Smooth muscle cell (in vitro differentiated cells): ENCODE data around the gene NEK11. TPM values are rescaled to one million over a fixed set of nuclear protein-coding genes. Genes with fewer than 3 reads are reported as not detected.

Experiments
- DNase-seq: peaks from one replicate; lab custom pipeline; 2025; ENCODE audit not compliant: unreplicated experiment; lab: John Stamatoyannopoulos, UW
- H2AFZ ChIP-seq: fragments of 200-600 bp; sonication (generic); 2 replicates; pipeline ENCODE4 v1.6.0; 2016; ENCODE audit warnings: antibody characterized with exemption, low read depth, mild to moderate bottlenecking
- H3F3A ChIP-seq: fragments of 200-600 bp; sonication (generic); 2 replicates; pipeline ENCODE4 v1.6.0; 2017; ENCODE audit warnings: antibody characterized with exemption, low read depth
- H3K27ac ChIP-seq: fragments of 200-600 bp; sonication (generic); 2 replicates; pipeline ENCODE4 v1.5.1; 2016; ENCODE audit warnings: low read depth, mild to moderate bottlenecking
- H3K27me3 ChIP-seq: fragments of 200-600 bp; sonication (generic); 2 replicates; pipeline ENCODE4 v1.6.1; 2016; ENCODE audit warnings: low read depth, mild to moderate bottlenecking
- H3K36me3 ChIP-seq: fragments of 200-600 bp; sonication (generic); 2 replicates; pipeline ENCODE4 v1.5.1; 2016; ENCODE audit warnings: low read depth
- H3K4me1 ChIP-seq: fragments of 200-600 bp; sonication (generic); 2 replicates; pipeline ENCODE4 v1.5.1; 2016; ENCODE audit warnings: low read depth
- H3K4me2 ChIP-seq: fragments of 200-600 bp; sonication (generic); 2 replicates; pipeline ENCODE4 v1.6.0; 2016; ENCODE audit warnings: mild to moderate bottlenecking
- H3K4me3 ChIP-seq: fragments of 200-600 bp; sonication (generic); 2 replicates; pipeline ENCODE4 v1.5.1; 2016; ENCODE audit warnings: mild to moderate bottlenecking
- H3K79me2 ChIP-seq: fragments of 200-600 bp; sonication (generic); 2 replicates; pipeline ENCODE4 v1.6.0; 2016; ENCODE audit warnings: low read depth, mild to moderate bottlenecking
- H3K9ac ChIP-seq: fragments of 200-600 bp; sonication (generic); 2 replicates; pipeline ENCODE4 v1.6.0; 2016; ENCODE audit warnings: low read depth
- H3K9me3 ChIP-seq: fragments of 200-600 bp; sonication (generic); replicated peaks from 2 replicates; pipeline ENCODE4 v1.5.1; 2016; ENCODE audit warnings: low read depth
- H4K20me1 ChIP-seq: fragments of 200-600 bp; sonication (generic); 2 replicates; pipeline ENCODE4 v1.6.0; 2016; ENCODE audit warnings: low read depth
- CTCF ChIP-seq: fragments of 200-600 bp; sonication (generic); IDR thresholded peaks from 2 replicates; pipeline ENCODE4 v1.5.1; 2017; ENCODE audit warnings: borderline replicate concordance, mild to moderate bottlenecking, antibody characterized with exemption; ENCODE audit not compliant: insufficient read depth, poor library complexity, severe bottlenecking
- WGBS: methylation state at CpG from one replicate; pipeline ENCODE4 v1.1.7; 2016; ENCODE audit warnings: low lambda C conversion rate; 5-methylcytosine and 5-hydroxymethylcytosine counted together
- polyA plus RNA-seq: library from polyadenylated mRNA; unstranded; fragments of >200 nt; fragmentation: Nextera tagmentation; extraction: Ambion mirVana; gene quantifications from 2 replicates; pipeline ENCODE4 v1.2.1, GENCODE V29; 2016
- total RNA-seq: library from RNA; depleted of rRNA; stranded (reverse); fragments of >200 nt; gene quantifications from 2 replicates; pipeline ENCODE4 v1.2.3, GENCODE V29; 2014

NEK11 gene
- total and polyA plus RNA-seq, 2 experiments from 2014 or later, result 3.0 to 3.3 TPM

GRCh38 chr3:131025539-131025938 is 1.1 kb upstream of the NEK11 start:
- Histone ChIP-seq H3K36me3 (no peaks in the 10 kb centered on the region), H3K4me2 (peak overlapping the region; percentile 84), H3K27ac (no peak overlapping the region), H3K27me3 (no peaks in the 10 kb centered on the region), H3K4me1 (no peaks in the 10 kb centered on the region), H3K79me2 (no peaks in the 10 kb centered on the region), H2AFZ (no peak overlapping the region), H3F3A (no peaks in the 10 kb centered on the region), H3K4me3 (peak overlapping the region; percentile 63), H3K9me3 (no peaks in the 10 kb centered on the region), H4K20me1 (no peaks in the 10 kb centered on the region), H3K9ac (no peak overlapping the region)
- DNase-seq, result no peak
- no peak for TF ChIP-seq CTCF
- 100% methylated on average over 1 of the region's 1 CpG for WGBS

- H4K20me1 ChIP-seq, result no peaks in the 10 kb centered on the region
- H2AFZ ChIP-seq, result no peak overlapping the region
- no peak overlapping the region for H3K9ac ChIP-seq
- no peaks in the 10 kb centered on the region for H3K36me3 ChIP-seq
- no peak for DNase-seq
- no peak overlapping the region for H3K27ac ChIP-seq
- no peaks in the 10 kb centered on the region for H3F3A ChIP-seq
- no peaks in the 10 kb centered on the region for H3K27me3 ChIP-seq
- H3K4me2 ChIP-seq, result no peak overlapping the region
- H3K79me2 ChIP-seq, result no peaks in the 10 kb centered on the region
- no peak overlapping the region for H3K4me3 ChIP-seq
- no peak for TF ChIP-seq CTCF
- H3K4me1 ChIP-seq, result no peaks in the 10 kb centered on the region
- 91% methylated on average over 3 of the region's 3 CpGs for WGBS
- H3K9me3 ChIP-seq, result no peaks in the 10 kb centered on the region
These were observed 2.2 kb downstream of the NEK11 start for GRCh38 chr3:131028844-131029243.

GRCh38 chr3:131031660-131032059 is 5.0 kb downstream of the NEK11 start:
- Histone ChIP-seq H3K27me3 (no peaks in the 10 kb centered on the region), H3K36me3 (no peaks in the 10 kb centered on the region), H3F3A (no peaks in the 10 kb centered on the region), H4K20me1 (no peaks in the 10 kb centered on the region), H3K79me2 (no peaks in the 10 kb centered on the region), H3K9ac (no peak overlapping the region), H2AFZ (no peak overlapping the region), H3K9me3 (no peaks in the 10 kb centered on the region), H3K4me3 (no peak overlapping the region), H3K4me1 (no peaks in the 10 kb centered on the region), H3K4me2 (no peak overlapping the region), H3K27ac (no peak overlapping the region)
- TF ChIP-seq CTCF, result no peak
- 81% methylated on average over 3 of the region's 3 CpGs for WGBS
- no peak for DNase-seq

- no peak for DNase-seq
- WGBS, result 18% methylated on average over 1 of the region's 1 CpG
These were observed 6.9 kb downstream of the NEK11 start for GRCh38 chr3:131033480-131034080.

More at GRCh38 chr3:131033480-131034080, 6.9 kb downstream of the NEK11 start:
- no peaks in the 10 kb centered on the region for H3K36me3 ChIP-seq
- H3K9ac ChIP-seq, result no peak overlapping the region
- H3K4me1 ChIP-seq, result no peaks in the 10 kb centered on the region
- H2AFZ ChIP-seq, result no peak overlapping the region
- no peak overlapping the region for H3K4me3 ChIP-seq
- H3K79me2 ChIP-seq, result no peaks in the 10 kb centered on the region
- no peak overlapping the region for H3K27ac ChIP-seq
- TF ChIP-seq CTCF, result peak; percentile 74
- H3K27me3 ChIP-seq, result no peaks in the 10 kb centered on the region
- no peaks in the 10 kb centered on the region for H4K20me1 ChIP-seq
- no peaks in the 10 kb centered on the region for H3F3A ChIP-seq
- H3K4me2 ChIP-seq, result no peak overlapping the region
- H3K9me3 ChIP-seq, result no peaks in the 10 kb centered on the region
